ENCODE results near the gene FAM110C. TPM values are rescaled to one million over a fixed set of nuclear protein-coding genes. Genes with fewer than 3 reads are reported as not detected.

FAM110C gene
- total and polyA plus RNA-seq, 2 experiments from 2014 or later = 6.6 to 10.2 TPM

- Histone ChIP-seq H3K4me2 (no peak overlapping the region), H3K36me3 (replicated peaks; ENCODE audit: insufficient read depth, low read depth) (no peaks in the 10 kb centered on the region), H3K27me3 (no peaks in the 10 kb centered on the region), H3K4me1 (ENCODE audit: insufficient read depth) (peaks cover 9% of the 10 kb centered on the region), H2AFZ (no peak overlapping the region), H3K9me2 (replicated peaks; ENCODE audit: insufficient read depth) (no peaks in the 10 kb centered on the region), H3K79me2 (no peaks in the 10 kb centered on the region), H3K27ac (no peak overlapping the region), H4K20me1 (ENCODE audit: insufficient read depth, poor library complexity, severe bottlenecking) (no peaks in the 10 kb centered on the region), H3K9me3 (ENCODE audit: low read depth) (no peaks in the 10 kb centered on the region), H3K4me3 (no peak overlapping the region)
- WGBS (ENCODE audit: low lambda C conversion rate, missing lambda C conversion rate) = 82% methylated on average over 2 of the region's 2 CpGs
- DNase-seq (ENCODE audit: low spot score) = no peak
- TF ChIP-seq EZH2phosphoT487 (IDR thresholded peaks at IDR 0.05; ENCODE audit: low read depth, severe bottlenecking, unreplicated experiment) = no peak
These were observed 5.3 kb upstream of the FAM110C start for GRCh38 chr2:51613-52012.

GRCh38 chr2:47737-48136, 1.4 kb upstream of the FAM110C start:
- peaks cover 22% of the 10 kb centered on the region for H3K27me3 ChIP-seq
- H2AFZ ChIP-seq = no peak overlapping the region
- WGBS (ENCODE audit: low lambda C conversion rate, missing lambda C conversion rate) = 57% methylated on average over 3 of the region's 3 CpGs
- H3K4me1 ChIP-seq (ENCODE audit: insufficient read depth) = peaks cover 20% of the 10 kb centered on the region
- no peaks in the 10 kb centered on the region for H3K36me3 ChIP-seq (replicated peaks; ENCODE audit: insufficient read depth, low read depth)
- H3K9me3 ChIP-seq (ENCODE audit: low read depth) = no peaks in the 10 kb centered on the region
- H3K4me3 ChIP-seq = no peak overlapping the region
- peak overlapping the region; percentile 95 for H3K27ac ChIP-seq
- peaks cover 11% of the 10 kb centered on the region for H3K79me2 ChIP-seq
- no peaks in the 10 kb centered on the region for H3K9me2 ChIP-seq (replicated peaks; ENCODE audit: insufficient read depth)
- H4K20me1 ChIP-seq (ENCODE audit: insufficient read depth, poor library complexity, severe bottlenecking) = peaks cover 7% of the 10 kb centered on the region
- peak; percentile 36 for DNase-seq (ENCODE audit: low spot score)
- peak overlapping the region; percentile 89 for H3K4me2 ChIP-seq
- TF ChIP-seq CTCF (IDR thresholded peaks at IDR 0.05; ENCODE audit: poor library complexity) = no peak
- TF ChIP-seq EZH2 (IDR thresholded peaks at IDR 0.05; ENCODE audit: borderline replicate concordance) = no peak
- TF ChIP-seq EZH2phosphoT487 (IDR thresholded peaks at IDR 0.05; ENCODE audit: low read depth, severe bottlenecking, unreplicated experiment) = no peak

GRCh38 chr2:47346-47725, 1.0 kb upstream of the FAM110C start:
- WGBS (ENCODE audit: low lambda C conversion rate, missing lambda C conversion rate) = 58% methylated on average over 14 of the region's 14 CpGs
- Histone ChIP-seq H3K27ac (peak overlapping the region; percentile 95), H3K4me2 (peak overlapping the region; percentile 89), H3K9me3 (ENCODE audit: low read depth) (no peaks in the 10 kb centered on the region), H3K9me2 (replicated peaks; ENCODE audit: insufficient read depth) (no peaks in the 10 kb centered on the region), H3K79me2 (peaks cover 11% of the 10 kb centered on the region), H4K20me1 (ENCODE audit: insufficient read depth, poor library complexity, severe bottlenecking) (peaks cover 7% of the 10 kb centered on the region), H2AFZ (peak overlapping the region; percentile 44), H3K4me1 (ENCODE audit: insufficient read depth) (peaks cover 20% of the 10 kb centered on the region), H3K27me3 (peaks cover 22% of the 10 kb centered on the region), H3K36me3 (replicated peaks; ENCODE audit: insufficient read depth, low read depth) (no peaks in the 10 kb centered on the region), H3K4me3 (no peak overlapping the region)
- DNase-seq (ENCODE audit: low spot score) = no peak
- TF ChIP-seq EZH2phosphoT487 (IDR thresholded peaks at IDR 0.05; ENCODE audit: low read depth, severe bottlenecking, unreplicated experiment) = no peak
- TF ChIP-seq EZH2 (IDR thresholded peaks at IDR 0.05; ENCODE audit: borderline replicate concordance) = no peak
- no peak for TF ChIP-seq CTCF (IDR thresholded peaks at IDR 0.05; ENCODE audit: poor library complexity)

- peak overlapping the region; percentile 44 for H2AFZ ChIP-seq
These were observed 204 bp downstream of the FAM110C start for GRCh38 chr2:46131-46470.

More at GRCh38 chr2:46131-46470, 204 bp downstream of the FAM110C start:
- H3K4me3 ChIP-seq = peak overlapping the region; percentile 79
- H3K4me1 ChIP-seq (ENCODE audit: insufficient read depth) = peaks cover 20% of the 10 kb centered on the region
- H3K9me2 ChIP-seq (replicated peaks; ENCODE audit: insufficient read depth) = no peaks in the 10 kb centered on the region
- H4K20me1 ChIP-seq (ENCODE audit: insufficient read depth, poor library complexity, severe bottlenecking) = peaks cover 7% of the 10 kb centered on the region
- H3K27ac ChIP-seq = peak overlapping the region; percentile 95
- H3K36me3 ChIP-seq (replicated peaks; ENCODE audit: insufficient read depth, low read depth) = no peaks in the 10 kb centered on the region
- DNase-seq (ENCODE audit: low spot score) = peak; percentile 29
- 2% methylated on average over 21 of the region's 52 CpGs for WGBS (ENCODE audit: low lambda C conversion rate, missing lambda C conversion rate)
- H3K9me3 ChIP-seq (ENCODE audit: low read depth) = no peaks in the 10 kb centered on the region
- peaks cover 11% of the 10 kb centered on the region for H3K79me2 ChIP-seq
- peaks cover 22% of the 10 kb centered on the region for H3K27me3 ChIP-seq
- H3K4me2 ChIP-seq = peak overlapping the region; percentile 89
- TF ChIP-seq EZH2phosphoT487 (IDR thresholded peaks at IDR 0.05; ENCODE audit: low read depth, severe bottlenecking, unreplicated experiment) (no peak), EZH2 (IDR thresholded peaks at IDR 0.05; ENCODE audit: borderline replicate concordance) (peak; percentile 73), CTCF (IDR thresholded peaks at IDR 0.05; ENCODE audit: poor library complexity) (no peak)
